ENCODE data around the gene IL4R. TPM values are rescaled to one million over a fixed set of nuclear protein-coding genes. Genes with fewer than 3 reads are reported as not detected.

The IL4R gene
- total and polyA plus RNA-seq, 12 donors, result 5.0 to 28.9 (median 9.9) TPM

GRCh38 chr16:27291722-27292240 lies 22.0 kb upstream of the IL4R start:
- Histone ChIP-seq H3K4me1 (peaks cover 0 to 15% (median 3%) of the 10 kb centered on the region in 9 donors), H3K27me3 (no peaks in the 10 kb centered on the region), H3K4me3 (no peak overlapping the region), H3K9me3 (no peaks in the 10 kb centered on the region), H3K27ac (no peak overlapping the region), H3K36me3 (no peaks in the 10 kb centered on the region)
- 88 to 89% methylated on average over 4 of the region's 4 CpGs for WGBS, 2 donors
- no peak for DNase-seq
- intact Hi-C loops (cut with DNase I), result no loop called here
- ATAC-seq, result no peak
- TF ChIP-seq CTCF (IDR thresholded peaks at IDR 0.05), result no peak

- ATAC-seq (no peak), DNase-seq (no peak)
- no peak overlapping the region for H3K27ac ChIP-seq
- no peak for TF ChIP-seq CTCF (IDR thresholded peaks at IDR 0.05)
- H3K36me3 ChIP-seq, result no peaks in the 10 kb centered on the region
- no peak overlapping the region for H3K4me3 ChIP-seq
- H3K9me3 ChIP-seq, result no peaks in the 10 kb centered on the region
- no peaks in the 10 kb centered on the region for H3K4me1 ChIP-seq
- intact Hi-C loops (cut with DNase I), result no loop called here
- WGBS, 2 donors, result 61 to 64% methylated on average over 5 of the region's 5 CpGs
- H3K27me3 ChIP-seq, result no peaks in the 10 kb centered on the region
Measured at GRCh38 chr16:27293343-27293742, 20.4 kb upstream of the IL4R start.

- 97 to 98% methylated on average over 5 of the region's 5 CpGs for WGBS, 2 donors
- no peak for ATAC-seq
- Histone ChIP-seq H3K27me3 (no peaks in the 10 kb centered on the region), H3K4me3 (no peak overlapping the region), H3K9me3 (no peaks in the 10 kb centered on the region), H3K36me3 (no peaks in the 10 kb centered on the region), H3K27ac (no peak overlapping the region), H3K4me1 (peaks cover 0 to 9% (median 0%) of the 10 kb centered on the region in 9 donors)
- intact Hi-C loops (cut with DNase I), result no loop called here
- DNase-seq, result no peak
- no peak for TF ChIP-seq CTCF (IDR thresholded peaks at IDR 0.05)
Measured at GRCh38 chr16:27298132-27298531, 15.6 kb upstream of the IL4R start.

- Histone ChIP-seq H3K9me3 (no peaks in the 10 kb centered on the region), H3K4me3 (no peak overlapping the region), H3K27me3 (no peaks in the 10 kb centered on the region), H3K36me3 (no peaks in the 10 kb centered on the region), H3K4me1 (peaks cover 0 to 29% (median 0%) of the 10 kb centered on the region in 9 donors), H3K27ac (no peak overlapping the region)
- ATAC-seq (no peak), DNase-seq (no peak)
- intact Hi-C loops (cut with DNase I), result loop anchor here in 1 of 10 donors (10.0 kb wide), 1 partner anchor 53 kb away; no protein-coding TSS in a partner anchor
- 94 to 95% methylated on average over 3 of the region's 3 CpGs for WGBS, 2 donors
- no peak for TF ChIP-seq CTCF (IDR thresholded peaks at IDR 0.05)
Measured at GRCh38 chr16:27301236-27301861, 12.4 kb upstream of the IL4R start.
